D721Med (cell line): ENCODE measurements around the gene SMARCE1.

Experiments
- DNase-seq: peaks from one replicate; pipeline ENCODE4 v3.0.0; 2011; ENCODE audit warnings: low spot score; ENCODE audit not compliant: insufficient read length
- FAIRE-seq: peaks from 2 replicates; lab custom pipeline; 2011; peaks lifted over from hg19 to GRCh38; lab: Jason Lieb, UNC
- TF ChIP-seq, protein P1 (sequence below): IDR thresholded peaks from 2 replicates; pipeline ENCODE4 v1.5.1; 2012; ENCODE audit warnings: mild to moderate bottlenecking, control low read depth; ENCODE audit not compliant: insufficient read depth; ENCODE audit errors: missing control alignments

The SMARCE1 gene

GRCh38 chr17:40582328-40582901, 65.2 kb downstream of the SMARCE1 start:
- no peak for FAIRE-seq
- TF ChIP-seq, protein P1, sequence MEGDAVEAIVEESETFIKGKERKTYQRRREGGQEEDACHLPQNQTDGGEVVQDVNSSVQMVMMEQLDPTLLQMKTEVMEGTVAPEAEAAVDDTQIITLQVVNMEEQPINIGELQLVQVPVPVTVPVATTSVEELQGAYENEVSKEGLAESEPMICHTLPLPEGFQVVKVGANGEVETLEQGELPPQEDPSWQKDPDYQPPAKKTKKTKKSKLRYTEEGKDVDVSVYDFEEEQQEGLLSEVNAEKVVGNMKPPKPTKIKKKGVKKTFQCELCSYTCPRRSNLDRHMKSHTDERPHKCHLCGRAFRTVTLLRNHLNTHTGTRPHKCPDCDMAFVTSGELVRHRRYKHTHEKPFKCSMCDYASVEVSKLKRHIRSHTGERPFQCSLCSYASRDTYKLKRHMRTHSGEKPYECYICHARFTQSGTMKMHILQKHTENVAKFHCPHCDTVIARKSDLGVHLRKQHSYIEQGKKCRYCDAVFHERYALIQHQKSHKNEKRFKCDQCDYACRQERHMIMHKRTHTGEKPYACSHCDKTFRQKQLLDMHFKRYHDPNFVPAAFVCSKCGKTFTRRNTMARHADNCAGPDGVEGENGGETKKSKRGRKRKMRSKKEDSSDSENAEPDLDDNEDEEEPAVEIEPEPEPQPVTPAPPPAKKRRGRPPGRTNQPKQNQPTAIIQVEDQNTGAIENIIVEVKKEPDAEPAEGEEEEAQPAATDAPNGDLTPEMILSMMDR = no peak
- DNase-seq = no peak

DNA sequence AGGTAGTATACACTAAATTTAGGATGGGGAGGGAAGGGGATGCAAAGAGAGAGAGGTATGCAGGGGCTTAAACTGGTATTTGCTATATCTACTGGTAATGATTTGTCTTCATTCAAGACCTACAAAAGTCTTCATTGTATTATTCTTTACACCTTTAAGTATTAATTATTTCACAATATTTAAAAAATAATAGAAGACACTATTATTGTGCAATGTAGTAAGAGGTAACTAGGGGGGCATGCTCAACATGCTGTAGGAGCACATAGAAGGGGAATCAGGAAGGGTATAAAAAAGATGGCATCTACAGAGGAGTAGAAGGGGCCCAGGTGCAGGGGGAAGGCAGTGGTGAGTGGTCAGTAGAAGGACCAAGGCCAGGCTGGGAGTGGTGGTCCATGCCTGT, 67.5 kb downstream of the SMARCE1 start:
- FAIRE-seq = no peak
- TF ChIP-seq, protein P1 = no peak
- no peak for DNase-seq

GRCh38 chr17:40579471-40579870, 68.1 kb downstream of the SMARCE1 start:
- FAIRE-seq (no peak), DNase-seq (no peak)
- TF ChIP-seq, protein P1 = no peak

GRCh38 chr17:40577611-40578065, 70.0 kb downstream of the SMARCE1 start:
- DNase-seq = no peak
- TF ChIP-seq, protein P1 = no peak
- no peak for FAIRE-seq

DNA sequence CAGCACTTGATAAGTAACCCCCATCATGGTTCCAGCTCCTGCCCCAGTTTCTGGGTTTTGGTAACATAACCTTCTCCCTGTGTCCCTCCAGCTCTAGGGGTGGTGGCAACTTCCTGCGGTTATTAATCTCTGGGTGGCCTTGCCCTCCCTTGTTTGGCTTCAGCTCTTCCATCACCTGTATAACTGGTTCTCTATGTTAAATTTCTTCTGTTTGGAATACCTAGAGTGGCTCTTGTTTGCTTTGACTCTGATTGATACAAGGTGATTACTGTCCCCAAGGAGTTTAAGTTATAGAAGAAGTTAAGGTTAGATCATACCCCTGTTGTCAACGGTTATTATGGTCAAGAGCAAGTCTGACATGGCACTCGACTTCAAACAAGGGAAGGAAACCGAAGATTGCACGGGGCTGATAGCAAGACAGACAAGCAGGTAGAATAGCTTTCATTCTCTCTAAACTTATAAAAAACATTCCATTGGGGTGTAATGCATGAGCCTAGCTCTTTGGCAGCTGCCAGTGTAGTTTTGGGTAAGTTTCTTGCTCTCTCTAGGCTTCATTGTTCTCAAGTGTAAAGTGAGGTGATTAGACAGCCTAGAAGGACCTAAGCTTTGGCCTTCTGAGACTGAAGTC, 71.4 kb downstream of the SMARCE1 start:
- TF ChIP-seq, protein P1 = no peak
- FAIRE-seq = no peak
- no peak for DNase-seq
